Retinal pigment epithelial cell (primary cell): ENCODE data around the gene PPP2R5E.

Experiments used
- DNase-seq: peaks from one replicate; pipeline ENCODE4 v3.0.0-alpha.2; 2010; ENCODE audit warnings: low read depth
- H3K4me3 ChIP-seq: 2 replicates; pipeline ENCODE4 v1.5.1; 2011; ENCODE audit warnings: mild to moderate bottlenecking, low read length, control low read depth, moderate library complexity
- CTCF ChIP-seq: conservative IDR thresholded peaks from 2 replicates; pipeline ENCODE4 v1.5.1; 2011; ENCODE audit warnings: low read depth, low read length, control low read depth, inconsistent platforms

PPP2R5E gene

GRCh38 chr14:63322897-63323573, 220.1 kb downstream of the PPP2R5E start:
- DNase-seq, result no peak
- TF ChIP-seq CTCF, result no peak

GRCh38 chr14:63322472-63322871, 220.7 kb downstream of the PPP2R5E start:
- H3K4me3 ChIP-seq, result no peak overlapping the region
- no peak for DNase-seq
- TF ChIP-seq CTCF, result no peak

More at GRCh38 chr14:63322897-63323573, 220.1 kb downstream of the PPP2R5E start:
- no peak overlapping the region for H3K4me3 ChIP-seq
